ENCODE results near the gene TK2.
"Not testable (repeated sequence)": the region's sequence is repeated elsewhere in the genome, so short reads cannot be mapped to it uniquely, and the experiment has no call there.

Gene TK2

GRCh38 chr16:66469291-66469946 lies 80.5 kb downstream of the TK2 start:
- H3K27ac ChIP-seq: no peak overlapping the region
- TF ChIP-seq, protein P1, sequence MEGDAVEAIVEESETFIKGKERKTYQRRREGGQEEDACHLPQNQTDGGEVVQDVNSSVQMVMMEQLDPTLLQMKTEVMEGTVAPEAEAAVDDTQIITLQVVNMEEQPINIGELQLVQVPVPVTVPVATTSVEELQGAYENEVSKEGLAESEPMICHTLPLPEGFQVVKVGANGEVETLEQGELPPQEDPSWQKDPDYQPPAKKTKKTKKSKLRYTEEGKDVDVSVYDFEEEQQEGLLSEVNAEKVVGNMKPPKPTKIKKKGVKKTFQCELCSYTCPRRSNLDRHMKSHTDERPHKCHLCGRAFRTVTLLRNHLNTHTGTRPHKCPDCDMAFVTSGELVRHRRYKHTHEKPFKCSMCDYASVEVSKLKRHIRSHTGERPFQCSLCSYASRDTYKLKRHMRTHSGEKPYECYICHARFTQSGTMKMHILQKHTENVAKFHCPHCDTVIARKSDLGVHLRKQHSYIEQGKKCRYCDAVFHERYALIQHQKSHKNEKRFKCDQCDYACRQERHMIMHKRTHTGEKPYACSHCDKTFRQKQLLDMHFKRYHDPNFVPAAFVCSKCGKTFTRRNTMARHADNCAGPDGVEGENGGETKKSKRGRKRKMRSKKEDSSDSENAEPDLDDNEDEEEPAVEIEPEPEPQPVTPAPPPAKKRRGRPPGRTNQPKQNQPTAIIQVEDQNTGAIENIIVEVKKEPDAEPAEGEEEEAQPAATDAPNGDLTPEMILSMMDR (conservative IDR thresholded peaks at IDR 0.05): no peak

- TF ChIP-seq, protein P1 (conservative IDR thresholded peaks at IDR 0.05): no peak
- H3K27ac ChIP-seq: no peak overlapping the region
These were observed 81.5 kb downstream of the TK2 start for GRCh38 chr16:66468321-66468965.

DNA sequence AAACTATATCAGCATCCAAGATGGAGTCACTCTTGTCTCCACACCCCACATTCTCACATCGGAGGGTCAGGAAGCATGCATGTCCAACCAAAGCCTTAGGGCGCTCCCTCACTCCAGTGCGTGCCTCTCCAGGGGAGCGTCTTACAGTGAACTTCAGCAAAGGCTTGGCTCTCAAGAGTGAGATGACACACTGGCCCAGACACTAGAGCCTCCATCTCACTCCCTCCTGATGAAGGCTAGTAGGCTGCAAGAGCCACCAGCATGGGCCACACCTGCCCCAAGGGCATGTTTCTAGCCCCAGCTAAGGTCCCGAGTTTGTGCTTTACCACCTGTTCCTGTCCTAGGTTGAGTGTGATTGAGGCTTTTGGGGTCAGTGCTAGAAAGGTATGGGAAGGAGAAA lies 82.3 kb downstream of the TK2 start:
- TF ChIP-seq, protein P1 (conservative IDR thresholded peaks at IDR 0.05): no peak
- no peak overlapping the region for H3K27ac ChIP-seq

DNA sequence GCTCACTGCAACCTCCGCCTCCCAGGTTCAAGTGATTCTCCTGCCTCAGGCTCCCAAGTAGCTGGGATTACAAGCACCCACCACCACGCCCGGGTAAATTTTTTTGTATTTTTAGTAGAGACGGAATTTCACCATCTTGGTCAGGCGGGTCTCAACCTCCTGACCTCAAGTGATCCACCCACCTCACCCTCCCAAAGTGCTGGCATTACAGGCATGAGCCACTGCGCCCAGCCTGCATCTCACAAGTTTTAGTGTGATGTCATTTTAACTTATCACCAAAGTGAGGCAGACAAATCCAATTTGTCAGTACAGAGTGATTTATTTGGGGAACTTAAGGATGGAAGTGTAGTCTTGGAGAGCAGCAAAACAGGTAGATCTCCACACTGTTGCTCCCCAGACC lies 83.3 kb downstream of the TK2 start:
- H3K27ac ChIP-seq: not testable (repeated sequence)

- H3K27ac ChIP-seq: not testable (repeated sequence)
These were observed 84.0 kb downstream of the TK2 start for GRCh38 chr16:66465946-66466345.

DNA sequence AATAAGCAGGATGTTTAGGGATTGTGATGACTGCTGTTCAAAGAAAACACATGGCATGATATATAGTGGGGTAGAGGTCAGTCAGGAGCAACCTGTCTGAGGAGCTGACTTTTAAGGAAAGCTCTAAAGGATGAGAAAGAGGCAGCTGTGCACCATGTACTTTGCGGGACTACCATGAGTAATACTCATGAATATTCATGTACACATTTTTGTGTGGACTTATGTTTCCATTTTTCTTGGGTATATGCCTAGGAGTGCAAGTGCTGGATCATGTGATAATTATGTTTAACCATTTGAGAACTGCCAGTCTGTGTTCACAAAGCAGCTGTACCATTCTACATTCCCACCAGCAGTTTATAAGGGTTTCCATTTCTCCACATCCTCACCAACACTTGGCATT lies 87.0 kb downstream of the TK2 start:
- TF ChIP-seq, protein P1 (conservative IDR thresholded peaks at IDR 0.05): no peak
- no peak overlapping the region for H3K27ac ChIP-seq

GRCh38 chr16:66460703-66461102 lies 89.2 kb downstream of the TK2 start:
- H3K27ac ChIP-seq: no peak overlapping the region
- TF ChIP-seq, protein P1 (conservative IDR thresholded peaks at IDR 0.05): no peak

DNA sequence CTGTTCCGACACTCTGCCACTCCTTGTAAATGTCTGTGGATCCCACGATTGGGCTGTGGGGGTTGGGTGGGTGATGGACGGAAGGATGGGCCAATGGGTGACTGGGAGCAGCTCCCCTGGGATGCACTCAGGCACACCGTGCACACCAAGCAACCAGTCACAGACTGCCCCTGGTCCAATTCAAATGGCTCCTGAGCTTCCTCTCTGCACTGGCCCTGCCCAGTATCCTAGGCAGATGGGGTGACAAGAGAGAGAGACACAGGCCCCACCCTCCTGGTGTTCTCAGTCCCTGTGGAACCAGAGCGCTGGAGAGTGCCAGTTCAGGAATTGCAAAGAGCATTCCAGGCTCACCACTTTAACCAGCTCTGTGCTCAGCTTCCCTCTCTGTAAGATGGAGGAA lies 90.0 kb downstream of the TK2 start:
- H3K27ac ChIP-seq: no peak overlapping the region
- TF ChIP-seq, protein P1 (conservative IDR thresholded peaks at IDR 0.05): no peak

Data from VCaP (cell line).